ELR (cell line): ENCODE data around the gene TMEM266.
A peak's percentile ranks its signal among the peaks of the same experiment; 100 is the strongest.

Experiments used
- DNase-seq: peaks from one replicate; pipeline ENCODE4 v3.0.0-alpha.2; 2015; ENCODE audit warnings: low read depth

The TMEM266 gene

GRCh38 chr15:76162784-76163456, 103.1 kb downstream of the TMEM266 start:
- DNase-seq: no peak

- DNase-seq: no peak
Measured at GRCh38 chr15:76163457-76164295, 103.9 kb downstream of the TMEM266 start.

- DNase-seq: no peak
Measured at GRCh38 chr15:76164602-76165001, 104.8 kb downstream of the TMEM266 start.

GRCh38 chr15:76165951-76166350, 106.2 kb downstream of the TMEM266 start:
- no peak for DNase-seq

GRCh38 chr15:76168237-76168984, 108.6 kb downstream of the TMEM266 start:
- DNase-seq: no peak

GRCh38 chr15:76169018-76169417, 109.2 kb downstream of the TMEM266 start:
- peak; percentile 42 for DNase-seq

- no peak for DNase-seq
Measured at GRCh38 chr15:76169911-76170800, 110.4 kb downstream of the TMEM266 start.

- DNase-seq: no peak
Measured at GRCh38 chr15:76172782-76173181, 113.0 kb downstream of the TMEM266 start.

GRCh38 chr15:76173317-76173834, 113.6 kb downstream of the TMEM266 start:
- no peak for DNase-seq

GRCh38 chr15:76174654-76175053, 114.9 kb downstream of the TMEM266 start:
- no peak for DNase-seq

GRCh38 chr15:76175442-76175841, 115.7 kb downstream of the TMEM266 start:
- no peak for DNase-seq

GRCh38 chr15:76176059-76176458, 116.3 kb downstream of the TMEM266 start:
- DNase-seq: no peak

- DNase-seq: no peak
Measured at GRCh38 chr15:76176487-76177085, 116.8 kb downstream of the TMEM266 start.

- peak; percentile 62 for DNase-seq
Measured at GRCh38 chr15:76177491-76178040, 117.8 kb downstream of the TMEM266 start.

GRCh38 chr15:76178296-76179000, 118.7 kb downstream of the TMEM266 start:
- no peak for DNase-seq

- DNase-seq: no peak
Measured at GRCh38 chr15:76179023-76179422, 119.2 kb downstream of the TMEM266 start.

- no peak for DNase-seq
Measured at GRCh38 chr15:76180321-76180720, 120.5 kb downstream of the TMEM266 start.

- no peak for DNase-seq
Measured at GRCh38 chr15:76181705-76182107, 121.9 kb downstream of the TMEM266 start.

- no peak for DNase-seq
Measured at GRCh38 chr15:76183930-76184649, 124.3 kb downstream of the TMEM266 start.
